MM.1S (cell line): ENCODE measurements around the gene NCOA3.
A peak's percentile ranks its signal among the peaks of the same experiment; 100 is the strongest.

Experiments used
- DNase-seq: peaks from one replicate; pipeline ENCODE4 v3.0.0-alpha.2; 2015
- H2AFZ ChIP-seq: fragments of 300-600 bp; sonication (generic); 2 replicates; pipeline ENCODE4 v1.6.0; 2016; ENCODE audit warnings: antibody characterized with exemption, low read length
- H3F3A ChIP-seq: fragments of 300-600 bp; sonication (generic); 2 replicates; pipeline ENCODE4 v1.6.1; 2016; ENCODE audit warnings: mild to moderate bottlenecking, antibody characterized with exemption, low read length, moderate library complexity, mixed read lengths; ENCODE audit not compliant: insufficient read depth
- H3K27ac ChIP-seq: fragments of 300-600 bp; sonication (generic); 2 replicates; pipeline ENCODE4 v1.5.1; 2016; ENCODE audit warnings: mild to moderate bottlenecking, low read length
- H3K27me3 ChIP-seq: fragments of 300-600 bp; sonication (generic); replicated peaks from 2 replicates; pipeline ENCODE4 v1.6.0; 2016; ENCODE audit warnings: low read length; ENCODE audit not compliant: insufficient read depth
- H3K36me3 ChIP-seq: fragments of 300-600 bp; sonication (generic); replicated peaks from 2 replicates; pipeline ENCODE4 v1.6.1; 2016; ENCODE audit warnings: mild to moderate bottlenecking, low read length, mixed read lengths; ENCODE audit not compliant: insufficient read depth
- H3K4me1 ChIP-seq: fragments of 300-600 bp; sonication (generic); 2 replicates; pipeline ENCODE4 v1.6.1; 2016; ENCODE audit warnings: low read length, mixed read lengths
- H3K4me2 ChIP-seq: fragments of 300-600 bp; sonication (generic); 2 replicates; pipeline ENCODE4 v1.6.0; 2016; ENCODE audit warnings: low read depth, low read length
- H3K4me3 ChIP-seq: fragments of 300-600 bp; sonication (generic); 2 replicates; pipeline ENCODE4 v1.5.1; 2016; ENCODE audit warnings: low read length, mixed read lengths
- H3K79me2 ChIP-seq: fragments of 300-600 bp; sonication (generic); 2 replicates; pipeline ENCODE4 v1.6.1; 2016; ENCODE audit warnings: mixed run types, low read length, mixed read lengths
- H3K9ac ChIP-seq: fragments of 300-600 bp; sonication (generic); 2 replicates; pipeline ENCODE4 v1.6.1; 2016; ENCODE audit warnings: low read length, mixed read lengths
- H3K9me2 ChIP-seq: fragments of 300-600 bp; sonication (generic); replicated peaks from 2 replicates; pipeline ENCODE4 v1.6.1; 2016; ENCODE audit warnings: mild to moderate bottlenecking, low read length, mixed read lengths; ENCODE audit not compliant: insufficient read depth
- H3K9me3 ChIP-seq: fragments of 300-600 bp; sonication (generic); replicated peaks from 2 replicates; pipeline ENCODE4 v1.6.1; 2016; ENCODE audit warnings: mild to moderate bottlenecking, low read length, mixed read lengths; ENCODE audit not compliant: insufficient read depth
- H4K20me1 ChIP-seq: fragments of 300-600 bp; sonication (generic); 2 replicates; pipeline ENCODE4 v1.6.1; 2016; ENCODE audit warnings: mild to moderate bottlenecking, low read length, moderate library complexity, mixed read lengths; ENCODE audit not compliant: insufficient read depth
- EZH2 ChIP-seq: fragments of 300-600 bp; sonication (generic); optimal IDR thresholded peaks from 2 replicates; pipeline ENCODE3; 2017; ENCODE audit warnings: low read depth, mild to moderate bottlenecking, antibody characterized with exemption, low read length, mixed read lengths
- EZH2phosphoT487 ChIP-seq: fragments of 300-600 bp; sonication (generic); IDR thresholded peaks from 2 replicates; pipeline ENCODE4 v1.6.1; 2018; ENCODE audit warnings: antibody characterized with exemption, low read length
- TF ChIP-seq, protein P1 (sequence below): fragments of 300-600 bp; sonication (generic); IDR thresholded peaks from 2 replicates; pipeline ENCODE4 v1.5.1; 2016; ENCODE audit warnings: antibody characterized with exemption, low read length, mixed read lengths

The NCOA3 gene

DNA sequence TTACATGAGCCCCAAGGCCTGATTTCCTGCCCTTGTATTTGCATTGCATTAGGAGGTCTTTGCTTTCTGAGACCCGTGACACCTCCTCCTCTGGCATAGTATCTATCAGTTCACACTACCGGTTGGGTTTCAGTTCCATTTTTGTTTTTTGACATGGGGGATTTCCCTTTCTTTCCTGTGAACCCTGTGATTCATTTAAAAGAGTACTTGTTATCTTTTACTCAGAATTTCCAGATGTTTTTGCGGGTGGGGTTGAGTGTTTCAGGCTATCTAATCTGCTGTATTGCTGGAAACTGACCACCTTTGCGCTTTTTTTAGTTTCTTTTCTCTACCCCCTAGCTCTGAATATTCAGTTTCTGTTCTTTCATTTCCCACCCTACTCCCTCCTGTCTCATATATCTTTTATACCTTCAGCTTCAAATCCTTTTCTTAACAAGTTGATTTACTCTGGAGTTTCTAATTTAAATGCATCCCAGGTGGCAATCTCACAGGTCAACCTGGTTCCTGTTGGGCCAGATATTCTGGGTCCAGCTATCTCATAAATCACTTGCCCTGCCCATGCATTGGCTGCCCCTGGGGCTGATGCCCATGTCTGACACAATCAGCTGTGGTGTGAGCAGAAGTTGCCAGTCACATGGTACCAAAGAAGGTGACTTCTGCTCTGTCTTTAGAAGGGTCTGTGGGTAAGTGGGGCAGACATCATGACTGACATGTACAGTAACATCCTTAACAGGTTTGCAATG is 14.3 kb upstream of the NCOA3 start:
- Histone ChIP-seq H3K9me2 (no peaks in the 10 kb centered on the region), H3K4me3 (peak overlapping the region; percentile 41), H3K36me3 (no peaks in the 10 kb centered on the region), H3K27ac (peak overlapping the region; percentile 94), H3K9me3 (no peaks in the 10 kb centered on the region), H3K27me3 (no peaks in the 10 kb centered on the region), H2AFZ (peak overlapping the region; percentile 75), H4K20me1 (no peaks in the 10 kb centered on the region), H3K4me1 (peaks cover 21% of the 10 kb centered on the region), H3K4me2 (peak overlapping the region; percentile 83), H3K79me2 (no peaks in the 10 kb centered on the region), H3K9ac (peak overlapping the region; percentile 51), H3F3A (peaks cover 32% of the 10 kb centered on the region)
- peak; percentile 98 for DNase-seq
- TF ChIP-seq EZH2 (no peak), EZH2phosphoT487 (no peak)
- TF ChIP-seq, protein P1, sequence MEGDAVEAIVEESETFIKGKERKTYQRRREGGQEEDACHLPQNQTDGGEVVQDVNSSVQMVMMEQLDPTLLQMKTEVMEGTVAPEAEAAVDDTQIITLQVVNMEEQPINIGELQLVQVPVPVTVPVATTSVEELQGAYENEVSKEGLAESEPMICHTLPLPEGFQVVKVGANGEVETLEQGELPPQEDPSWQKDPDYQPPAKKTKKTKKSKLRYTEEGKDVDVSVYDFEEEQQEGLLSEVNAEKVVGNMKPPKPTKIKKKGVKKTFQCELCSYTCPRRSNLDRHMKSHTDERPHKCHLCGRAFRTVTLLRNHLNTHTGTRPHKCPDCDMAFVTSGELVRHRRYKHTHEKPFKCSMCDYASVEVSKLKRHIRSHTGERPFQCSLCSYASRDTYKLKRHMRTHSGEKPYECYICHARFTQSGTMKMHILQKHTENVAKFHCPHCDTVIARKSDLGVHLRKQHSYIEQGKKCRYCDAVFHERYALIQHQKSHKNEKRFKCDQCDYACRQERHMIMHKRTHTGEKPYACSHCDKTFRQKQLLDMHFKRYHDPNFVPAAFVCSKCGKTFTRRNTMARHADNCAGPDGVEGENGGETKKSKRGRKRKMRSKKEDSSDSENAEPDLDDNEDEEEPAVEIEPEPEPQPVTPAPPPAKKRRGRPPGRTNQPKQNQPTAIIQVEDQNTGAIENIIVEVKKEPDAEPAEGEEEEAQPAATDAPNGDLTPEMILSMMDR = no peak

DNA sequence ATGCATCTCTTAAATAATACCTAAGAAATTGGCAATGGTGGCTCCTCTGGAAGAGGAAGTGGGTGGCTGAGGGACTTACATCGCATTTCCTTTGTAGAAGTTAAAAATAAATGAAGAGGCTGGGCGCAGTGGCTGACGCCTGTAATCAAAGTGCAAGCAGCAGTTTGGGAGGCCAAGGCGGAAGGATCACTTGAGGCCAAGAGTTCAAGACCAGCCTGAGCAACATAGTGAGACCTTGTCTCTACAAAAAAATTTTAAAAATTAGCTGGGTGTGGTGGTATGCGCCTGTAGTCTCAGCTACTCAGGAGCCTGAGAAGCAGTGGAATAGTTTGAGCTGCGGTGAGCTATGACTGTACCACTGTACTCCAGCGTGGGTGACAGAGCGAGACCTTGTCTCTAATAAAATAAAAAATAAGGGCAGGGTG is 12.2 kb upstream of the NCOA3 start:
- H3K79me2 ChIP-seq = no peaks in the 10 kb centered on the region
- H3K36me3 ChIP-seq = no peaks in the 10 kb centered on the region
- H3K9me2 ChIP-seq = no peaks in the 10 kb centered on the region
- peaks cover 46% of the 10 kb centered on the region for H3F3A ChIP-seq
- peaks cover 41% of the 10 kb centered on the region for H3K4me1 ChIP-seq
- H3K4me2 ChIP-seq = no peak overlapping the region
- no peak overlapping the region for H3K4me3 ChIP-seq
- no peaks in the 10 kb centered on the region for H3K9me3 ChIP-seq
- no peaks in the 10 kb centered on the region for H3K27me3 ChIP-seq
- H4K20me1 ChIP-seq = no peaks in the 10 kb centered on the region
- no peak overlapping the region for H2AFZ ChIP-seq
- TF ChIP-seq EZH2 = no peak
- TF ChIP-seq, protein P1 = no peak
- no peak for TF ChIP-seq EZH2phosphoT487
- peak; percentile 53 for DNase-seq
- no peak overlapping the region for H3K27ac ChIP-seq
- no peak overlapping the region for H3K9ac ChIP-seq

DNA sequence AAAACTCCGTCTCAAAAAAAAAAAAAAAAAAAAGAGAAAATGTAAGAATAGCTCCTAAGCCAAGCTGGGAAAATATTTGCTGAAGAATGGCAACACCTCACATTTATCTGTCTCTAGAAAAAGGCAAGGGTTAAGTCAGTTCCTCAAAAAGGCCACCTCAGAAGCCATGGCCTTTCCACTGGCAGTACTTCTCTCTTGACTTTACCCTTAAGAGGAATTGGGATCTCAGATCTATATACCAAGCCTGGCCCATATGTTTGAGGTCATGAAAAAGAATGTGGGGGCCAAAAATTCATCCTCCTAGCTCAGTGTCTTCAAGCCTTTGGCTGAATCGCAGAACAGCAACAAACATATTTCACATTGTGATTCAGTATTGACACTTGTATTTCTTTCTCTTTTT is 10.9 kb upstream of the NCOA3 start:
- peaks cover 39% of the 10 kb centered on the region for H3K4me1 ChIP-seq
- no peak overlapping the region for H2AFZ ChIP-seq

More for the DNA sequence above, 10.9 kb upstream of the NCOA3 start:
- Histone ChIP-seq H3F3A (peaks cover 46% of the 10 kb centered on the region), H3K9ac (no peak overlapping the region), H3K27me3 (no peaks in the 10 kb centered on the region), H3K4me2 (no peak overlapping the region), H3K79me2 (no peaks in the 10 kb centered on the region), H3K36me3 (no peaks in the 10 kb centered on the region), H3K27ac (peak overlapping the region; percentile 1; the same call in 1 of the 2 replicates), H3K9me3 (no peaks in the 10 kb centered on the region), H3K4me3 (no peak overlapping the region), H4K20me1 (no peaks in the 10 kb centered on the region), H3K9me2 (no peaks in the 10 kb centered on the region)
- DNase-seq = no peak
- TF ChIP-seq, protein P1 = no peak
- TF ChIP-seq EZH2 = no peak
- TF ChIP-seq EZH2phosphoT487 = no peak
